IPS DF 6.9 (cell line): ENCODE data around the gene CD244.

Source experiments
- DNase-seq: peaks from one replicate; pipeline ENCODE4 v3.0.0-alpha.2; 2013; ENCODE audit warnings: low read depth, low spot score
- H3K27ac ChIP-seq: one replicate; pipeline ENCODE4 v1.5.1; 2013; ENCODE audit warnings: low read length, control low read depth
- H3K27me3 ChIP-seq: 2 replicates; pipeline ENCODE4 v1.6.1; 2013; ENCODE audit warnings: mild to moderate bottlenecking, low read length; ENCODE audit not compliant: control insufficient read depth, insufficient read depth
- H3K36me3 ChIP-seq: 2 replicates; pipeline ENCODE4 v1.6.1; 2013; ENCODE audit warnings: low read length; ENCODE audit not compliant: control insufficient read depth, insufficient read depth
- H3K4me1 ChIP-seq: 2 replicates; pipeline ENCODE4 v1.6.1; 2013; ENCODE audit warnings: low read length; ENCODE audit not compliant: control insufficient read depth, insufficient read depth
- H3K4me3 ChIP-seq: 2 replicates; pipeline ENCODE4 v1.5.1; 2013; ENCODE audit warnings: mild to moderate bottlenecking, low read length
- H3K9me3 ChIP-seq: 2 replicates; pipeline ENCODE4 v1.6.1; 2013; ENCODE audit warnings: low read length, inconsistent platforms; ENCODE audit not compliant: control insufficient read depth, insufficient read depth
- WGBS: extraction: QIAGEN DNeasy Blood & Tissue Kit; methylation state at CpG from one replicate; pipeline ENCODE4 v1.1.7; 2013; ENCODE audit warnings: mixed read lengths, missing lambda C conversion rate; ENCODE audit not compliant: insufficient read length, insufficient coverage; 5-methylcytosine and 5-hydroxymethylcytosine counted together

Gene CD244

DNA sequence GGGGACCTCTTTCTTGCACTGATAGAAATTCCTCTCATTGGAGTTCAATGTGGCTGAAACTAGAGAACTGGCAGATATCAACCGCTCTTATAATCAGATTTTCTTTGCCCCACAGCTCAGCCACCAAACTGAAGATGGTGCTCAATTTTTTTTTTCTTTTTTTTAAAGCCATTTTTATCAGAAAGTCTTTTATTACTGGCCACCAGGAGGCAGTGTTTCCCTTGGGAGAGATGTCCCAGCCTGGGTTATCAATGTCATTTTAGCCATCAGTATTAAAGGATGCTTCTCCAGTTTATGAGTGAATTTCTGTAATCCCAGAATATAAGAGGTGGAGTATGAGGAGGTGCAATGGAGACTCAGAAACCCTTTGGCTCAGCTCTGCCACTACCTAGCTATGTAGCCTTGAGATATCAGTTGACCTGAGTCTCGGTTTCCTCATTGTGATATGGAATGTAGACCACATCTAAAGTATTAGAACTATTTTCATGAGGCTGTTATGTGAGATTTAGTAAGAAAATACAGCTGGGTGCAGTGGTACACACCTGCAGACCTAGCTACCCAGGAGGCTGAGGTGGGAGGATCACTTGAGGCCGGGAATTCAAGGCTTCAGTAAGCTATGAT, 27.6 kb downstream of the CD244 start:
- no CpG with 5 or more reads among the region's 3 CpGs for WGBS
- Histone ChIP-seq H3K4me3 (no peak overlapping the region), H3K36me3 (no peaks in the 10 kb centered on the region), H3K9me3 (no peaks in the 10 kb centered on the region), H3K27ac (no peak overlapping the region), H3K27me3 (no peaks in the 10 kb centered on the region), H3K4me1 (no peaks in the 10 kb centered on the region; the same call in 1 of the 2 replicates)
- DNase-seq, result no peak

- Histone ChIP-seq H3K27ac (no peak overlapping the region), H3K36me3 (no peaks in the 10 kb centered on the region), H3K4me3 (no peak overlapping the region), H3K4me1 (no peaks in the 10 kb centered on the region), H3K9me3 (no peaks in the 10 kb centered on the region), H3K27me3 (no peaks in the 10 kb centered on the region)
- peak; percentile 66 for DNase-seq
- no CpG with 5 or more reads among the region's 8 CpGs for WGBS
Measured at GRCh38 chr1:160830321-160831153, 32.1 kb downstream of the CD244 start.

- no CpG with 5 or more reads among the region's 1 CpG for WGBS
- Histone ChIP-seq H3K9me3 (no peaks in the 10 kb centered on the region), H3K4me3 (no peak overlapping the region), H3K4me1 (no peaks in the 10 kb centered on the region), H3K36me3 (no peaks in the 10 kb centered on the region), H3K27ac (no peak overlapping the region), H3K27me3 (no peaks in the 10 kb centered on the region)
- DNase-seq, result no peak
Measured at GRCh38 chr1:160829766-160830165, 32.9 kb downstream of the CD244 start.

GRCh38 chr1:160827418-160827817, 35.3 kb downstream of the CD244 start:
- WGBS, result no CpG with 5 or more reads among the region's 2 CpGs
- H3K4me1 ChIP-seq, result no peaks in the 10 kb centered on the region
- H3K27ac ChIP-seq, result no peak overlapping the region
- no peaks in the 10 kb centered on the region for H3K36me3 ChIP-seq
- H3K9me3 ChIP-seq, result no peaks in the 10 kb centered on the region
- DNase-seq, result no peak
- no peaks in the 10 kb centered on the region for H3K27me3 ChIP-seq
- H3K4me3 ChIP-seq, result no peak overlapping the region

DNA sequence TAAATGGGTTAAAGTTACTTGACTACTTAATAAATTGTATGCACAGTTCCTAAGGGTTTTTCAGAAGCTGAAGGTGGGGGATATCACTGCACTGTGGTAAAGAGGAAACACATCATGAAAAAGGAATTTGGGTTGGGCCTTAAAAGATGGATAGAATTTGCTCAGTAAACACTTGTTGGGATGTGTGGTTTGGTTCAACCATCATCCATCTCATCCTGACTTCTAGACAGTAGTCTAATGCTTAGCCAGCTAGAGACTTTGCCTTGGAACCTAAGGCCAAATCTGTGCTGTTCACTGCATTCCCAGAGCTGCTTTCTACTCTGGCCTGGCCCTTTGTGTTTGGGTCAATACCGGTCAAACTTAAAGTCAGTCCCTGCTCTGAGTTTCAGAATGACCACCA, 36.1 kb downstream of the CD244 start:
- WGBS, result no CpG with 5 or more reads among the region's 1 CpG
- no peaks in the 10 kb centered on the region for H3K27me3 ChIP-seq

GRCh38 chr1:160823296-160823695, 39.4 kb downstream of the CD244 start:
- Histone ChIP-seq H3K27me3 (no peaks in the 10 kb centered on the region), H3K27ac (no peak overlapping the region), H3K4me1 (no peaks in the 10 kb centered on the region), H3K4me3 (no peak overlapping the region), H3K36me3 (no peaks in the 10 kb centered on the region), H3K9me3 (no peaks in the 10 kb centered on the region)
- no peak for DNase-seq
- no CpG with 5 or more reads among the region's 3 CpGs for WGBS

More for the DNA sequence above, 36.1 kb downstream of the CD244 start:
- no peaks in the 10 kb centered on the region for H3K4me1 ChIP-seq
- no peak for DNase-seq
- no peaks in the 10 kb centered on the region for H3K9me3 ChIP-seq
- H3K36me3 ChIP-seq, result no peaks in the 10 kb centered on the region
- H3K4me3 ChIP-seq, result no peak overlapping the region
- no peak overlapping the region for H3K27ac ChIP-seq

DNA sequence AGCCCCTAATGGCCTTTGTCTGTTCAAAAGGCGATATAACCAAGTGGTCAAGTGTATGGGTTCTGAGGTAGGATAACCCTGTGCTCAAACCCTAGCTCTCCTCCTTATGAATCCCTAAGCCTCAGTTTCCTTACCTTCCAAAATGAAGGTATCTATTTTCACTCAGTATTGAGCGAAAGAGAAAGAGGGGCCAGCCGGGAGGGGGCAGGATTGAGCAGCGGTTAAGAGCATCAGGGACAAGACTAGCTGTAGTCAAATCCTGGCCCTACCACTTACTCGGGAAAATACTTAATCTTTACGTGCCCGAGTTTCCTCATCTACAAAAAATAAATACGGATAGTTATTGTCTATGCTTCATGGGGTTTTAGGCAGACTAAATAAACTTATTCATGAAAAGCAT, 41.1 kb downstream of the CD244 start:
- no peaks in the 10 kb centered on the region for H3K36me3 ChIP-seq
- H3K4me3 ChIP-seq, result no peak overlapping the region
- no CpG with 5 or more reads among the region's 8 CpGs for WGBS
- no peak for DNase-seq
- H3K4me1 ChIP-seq, result 0 out of 2 replicates have a peak, but pooled peaks cover 1% of the 10 kb centered on the region
- H3K27me3 ChIP-seq, result no peaks in the 10 kb centered on the region
- no peak overlapping the region for H3K27ac ChIP-seq
- no peaks in the 10 kb centered on the region for H3K9me3 ChIP-seq

- Histone ChIP-seq H3K27me3 (no peaks in the 10 kb centered on the region), H3K27ac (no peak overlapping the region), H3K4me1 (0 out of 2 replicates have a peak, but pooled peaks cover 1% of the 10 kb centered on the region), H3K9me3 (no peaks in the 10 kb centered on the region), H3K4me3 (no peak overlapping the region), H3K36me3 (no peaks in the 10 kb centered on the region)
- WGBS, result no CpG with 5 or more reads among the region's 3 CpGs
- DNase-seq, result no peak
Measured at GRCh38 chr1:160819186-160819585, 43.5 kb downstream of the CD244 start.

- H3K4me1 ChIP-seq, result 0 out of 2 replicates have a peak, but pooled peaks cover 1% of the 10 kb centered on the region
- H3K36me3 ChIP-seq, result no peaks in the 10 kb centered on the region
- no peaks in the 10 kb centered on the region for H3K9me3 ChIP-seq
- H3K4me3 ChIP-seq, result no peak overlapping the region
- no peak overlapping the region for H3K27ac ChIP-seq
- WGBS, result no CpG with 5 or more reads among the region's 9 CpGs
- DNase-seq, result no peak
- no peaks in the 10 kb centered on the region for H3K27me3 ChIP-seq
Measured at GRCh38 chr1:160818207-160818937, 44.3 kb downstream of the CD244 start.

GRCh38 chr1:160814856-160815255, 47.8 kb downstream of the CD244 start:
- Histone ChIP-seq H3K4me3 (no peak overlapping the region), H3K36me3 (no peaks in the 10 kb centered on the region), H3K4me1 (0 out of 2 replicates have a peak, but pooled peaks cover 1% of the 10 kb centered on the region), H3K27ac (no peak overlapping the region), H3K9me3 (no peaks in the 10 kb centered on the region), H3K27me3 (no peaks in the 10 kb centered on the region)
- WGBS, result no CpG with 5 or more reads among the region's 8 CpGs
- DNase-seq, result no peak
